HL-60 (cell line): ENCODE measurements around the gene USH2A.

ENCODE experiments used
- DNase-seq, 2 experiments: peaks; one replicate each; pipeline ENCODE4 v3.0.0-alpha.2; 2010 to 2020; ENCODE audit warnings: low read depth in 1 of 2, low spot score in 1 of 2
- H3K27ac ChIP-seq: fragments of 250-450 bp; sonication (Bioruptor Pico); replicated peaks from 2 replicates; pipeline ENCODE4 v1.5.1; 2020; ENCODE audit warnings: mild to moderate bottlenecking, moderate library complexity
- H3K27me3 ChIP-seq: fragments of 250-450 bp; sonication (Bioruptor Pico); 2 replicates; pipeline ENCODE4 v1.5.1; 2021; ENCODE audit warnings: mild to moderate bottlenecking, moderate library complexity; ENCODE audit not compliant: insufficient read depth, poor library complexity, severe bottlenecking
- H3K4me3 ChIP-seq: replicated peaks from 2 replicates; pipeline ENCODE4 v1.5.1; 2011; ENCODE audit warnings: mild to moderate bottlenecking, control low read depth, low read length; ENCODE audit not compliant: insufficient read depth
- CTCF ChIP-seq: IDR thresholded peaks from one replicate; pipeline ENCODE4 v1.5.1; 2011; ENCODE audit warnings: low read length, control low read depth, inconsistent platforms; ENCODE audit not compliant: insufficient read depth
- GABPA ChIP-seq: IDR thresholded peaks from 2 replicates; pipeline ENCODE4 v1.6.1; 2012; ENCODE audit warnings: low read depth
- POLR2AphosphoS5 ChIP-seq: IDR thresholded peaks from 2 replicates; pipeline ENCODE4 v1.6.1; 2012; ENCODE audit warnings: low read depth
- SPI1 ChIP-seq: IDR thresholded peaks from 2 replicates; pipeline ENCODE4 v1.6.1; 2012; ENCODE audit warnings: low read depth, mild to moderate bottlenecking, borderline replicate concordance
- TF ChIP-seq, protein P1 (sequence below): IDR thresholded peaks from 2 replicates; pipeline ENCODE4 v1.6.1; 2012; ENCODE audit warnings: low read depth; ENCODE audit not compliant: insufficient replicate concordance

Gene USH2A

GRCh38 chr1:216190438-216190837 is 232.8 kb downstream of the USH2A start:
- no peak for DNase-seq
- Histone ChIP-seq H3K27ac (no peak overlapping the region), H3K27me3 (no peaks in the 10 kb centered on the region), H3K4me3 (no peak overlapping the region)
- TF ChIP-seq, protein P1, sequence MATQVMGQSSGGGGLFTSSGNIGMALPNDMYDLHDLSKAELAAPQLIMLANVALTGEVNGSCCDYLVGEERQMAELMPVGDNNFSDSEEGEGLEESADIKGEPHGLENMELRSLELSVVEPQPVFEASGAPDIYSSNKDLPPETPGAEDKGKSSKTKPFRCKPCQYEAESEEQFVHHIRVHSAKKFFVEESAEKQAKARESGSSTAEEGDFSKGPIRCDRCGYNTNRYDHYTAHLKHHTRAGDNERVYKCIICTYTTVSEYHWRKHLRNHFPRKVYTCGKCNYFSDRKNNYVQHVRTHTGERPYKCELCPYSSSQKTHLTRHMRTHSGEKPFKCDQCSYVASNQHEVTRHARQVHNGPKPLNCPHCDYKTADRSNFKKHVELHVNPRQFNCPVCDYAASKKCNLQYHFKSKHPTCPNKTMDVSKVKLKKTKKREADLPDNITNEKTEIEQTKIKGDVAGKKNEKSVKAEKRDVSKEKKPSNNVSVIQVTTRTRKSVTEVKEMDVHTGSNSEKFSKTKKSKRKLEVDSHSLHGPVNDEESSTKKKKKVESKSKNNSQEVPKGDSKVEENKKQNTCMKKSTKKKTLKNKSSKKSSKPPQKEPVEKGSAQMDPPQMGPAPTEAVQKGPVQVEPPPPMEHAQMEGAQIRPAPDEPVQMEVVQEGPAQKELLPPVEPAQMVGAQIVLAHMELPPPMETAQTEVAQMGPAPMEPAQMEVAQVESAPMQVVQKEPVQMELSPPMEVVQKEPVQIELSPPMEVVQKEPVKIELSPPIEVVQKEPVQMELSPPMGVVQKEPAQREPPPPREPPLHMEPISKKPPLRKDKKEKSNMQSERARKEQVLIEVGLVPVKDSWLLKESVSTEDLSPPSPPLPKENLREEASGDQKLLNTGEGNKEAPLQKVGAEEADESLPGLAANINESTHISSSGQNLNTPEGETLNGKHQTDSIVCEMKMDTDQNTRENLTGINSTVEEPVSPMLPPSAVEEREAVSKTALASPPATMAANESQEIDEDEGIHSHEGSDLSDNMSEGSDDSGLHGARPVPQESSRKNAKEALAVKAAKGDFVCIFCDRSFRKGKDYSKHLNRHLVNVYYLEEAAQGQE: no peak

- H3K27ac ChIP-seq: no peak overlapping the region
- no peaks in the 10 kb centered on the region for H3K27me3 ChIP-seq
- TF ChIP-seq POLR2AphosphoS5: no peak
- DNase-seq: no peak
- no peak overlapping the region for H3K4me3 ChIP-seq
These were observed 236.4 kb downstream of the USH2A start for GRCh38 chr1:216186816-216187215.

DNA sequence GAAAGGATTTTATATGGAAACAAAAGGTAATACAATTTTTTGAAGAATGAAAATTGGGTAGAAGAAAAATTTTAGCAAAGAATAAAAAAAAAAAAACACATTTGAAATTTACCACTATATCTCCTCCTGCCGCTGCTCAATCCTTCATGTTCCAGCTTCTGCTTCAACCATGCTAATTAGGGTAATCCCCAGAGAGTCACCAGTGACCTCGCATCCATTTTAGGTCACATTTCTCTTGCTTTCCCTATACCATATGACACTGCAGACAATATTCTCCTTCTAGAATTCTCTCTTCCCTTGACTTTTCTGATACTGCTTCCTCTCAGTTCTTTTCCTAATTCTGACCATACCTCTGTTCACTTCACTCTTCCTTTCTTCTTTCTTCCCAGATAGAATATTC is 237.1 kb downstream of the USH2A start:
- TF ChIP-seq CTCF (no peak), GABPA (no peak), POLR2AphosphoS5 (no peak), SPI1 (no peak)
- TF ChIP-seq, protein P1: no peak
- no peak for DNase-seq
- H3K27ac ChIP-seq: no peak overlapping the region

GRCh38 chr1:216184126-216184680 is 239.0 kb downstream of the USH2A start:
- no peak for DNase-seq
- H3K4me3 ChIP-seq: no peak overlapping the region
- no peak overlapping the region for H3K27ac ChIP-seq
- H3K27me3 ChIP-seq: no peaks in the 10 kb centered on the region
- TF ChIP-seq GABPA: no peak
- TF ChIP-seq, protein P1: no peak
- TF ChIP-seq SPI1: no peak

More for the DNA sequence above, 237.1 kb downstream of the USH2A start:
- Histone ChIP-seq H3K4me3 (no peak overlapping the region), H3K27me3 (no peaks in the 10 kb centered on the region)

- Histone ChIP-seq H3K27ac (no peak overlapping the region), H3K4me3 (no peak overlapping the region), H3K27me3 (no peaks in the 10 kb centered on the region)
- DNase-seq: no peak
- TF ChIP-seq POLR2AphosphoS5 (no peak), CTCF (no peak), GABPA (no peak), SPI1 (no peak)
- TF ChIP-seq, protein P1: no peak
These were observed 239.8 kb downstream of the USH2A start for GRCh38 chr1:216183454-216183853.
